Heart right ventricle (tissue), 16 donors: ENCODE measurements around the gene VSTM2B. TPM values are rescaled to one million over a fixed set of nuclear protein-coding genes. Genes with fewer than 3 reads are reported as not detected.

ENCODE experiments used
- ATAC-seq, 8 donors: fragments of 200-7000 bp; cut with Tn5 transposase; one replicate each; pipeline ENCODE4 v1.9.1; 2020; ENCODE audit warnings: mild to moderate bottlenecking in 8 of 8, moderate library complexity in 8 of 8, moderate number of reproducible peaks in 1 of 8
- DNase-seq, 2 donors: peaks; one replicate each; pipeline ENCODE4 v3.0.0-alpha.2; 2020
- H3K27ac ChIP-seq, 10 donors: fragments of 200-600 bp; sonication (generic) in 2 of 10; one replicate each; pipeline versions ENCODE4 v1.5.0 to v1.8.0; 2020 to 2022; ENCODE audit warnings: mild to moderate bottlenecking in 3 of 10
- H3K27me3 ChIP-seq, 7 donors: fragments of 200-600 bp; one replicate each; pipeline ENCODE4 v1.8.0; 2021 to 2022; ENCODE audit warnings: mild to moderate bottlenecking in 2 of 7
- H3K36me3 ChIP-seq, 9 donors: fragments of 200-600 bp; sonication (generic) in 1 of 9; one replicate each; pipeline versions ENCODE4 v1.5.0 to v1.8.0; 2020 to 2022; ENCODE audit warnings: mild to moderate bottlenecking in 2 of 9
- H3K4me1 ChIP-seq, 9 donors: fragments of 200-600 bp; sonication (generic) in 1 of 9; one replicate each; pipeline versions ENCODE4 v1.5.0 to v1.8.0; 2020 to 2022; ENCODE audit warnings: mild to moderate bottlenecking in 4 of 9
- H3K4me3 ChIP-seq, 10 donors: fragments of 200-600 bp; sonication (generic) in 2 of 10; one replicate each; pipeline versions ENCODE4 v1.5.0 to v1.8.0; 2020 to 2022; ENCODE audit warnings: mild to moderate bottlenecking in 7 of 10, moderate library complexity in 2 of 10
- H3K9me3 ChIP-seq, 11 donors: fragments of 200-600 bp in 10 of 11; sonication (generic) in 2 of 11; one replicate each; pipeline versions ENCODE4 v1.5.0 to v1.8.0; 2013 to 2022; ENCODE audit warnings: mild to moderate bottlenecking in 2 of 11, control low read depth in 1 of 11, moderate library complexity in 1 of 11
- WGBS, 2 donors: extraction: QIAGEN DNeasy Blood & Tissue Kit; methylation state at CpG; one replicate each; pipeline ENCODE4 v1.1.7; 2013; ENCODE audit warnings: inconsistent platforms in 1 of 2; 5-methylcytosine and 5-hydroxymethylcytosine counted together
- intact Hi-C, 10 donors: fragments of 100-400 bp; cut with DNase I; formaldehyde crosslinking; loops; one replicate each; pipeline versions ENCODE4 v1.11.1 to v1.14.2; 2022
- polyA plus RNA-seq, 2 donors: library from polyadenylated mRNA; stranded (reverse); fragments of 200-250 nt; gene quantifications; one replicate each; pipeline ENCODE4 v1.2.3, GENCODE V29; 2013
- total RNA-seq, 10 donors: library from RNA; stranded (reverse); fragmentation: NEBNext Ultra II Directional in 3 of 10; extraction: Animal tissue kit (Norgen Biotek cat#: 25700) in 3 of 10; gene quantifications; one replicate each; pipeline versions ENCODE4 v1.2.1 to v1.2.4, GENCODE V29; 2021 to 2023
- TF ChIP-seq, protein P1 (sequence below), 9 donors: fragments of 200-600 bp; sonication (generic) in 2 of 9; IDR thresholded peaks; one replicate each; pipeline versions ENCODE4 v1.5.0 to v1.8.0; 2021 to 2022; ENCODE audit warnings: antibody characterized with exemption in 9 of 9, mild to moderate bottlenecking in 5 of 9, moderate library complexity in 1 of 9
- donor health status: Arrhythmogenic right ventricular cardiomyopathy.
- donor health status: ischemic (EF 13 %, LVEDD 7.1; RV severe dilation, severe dysfunction).
- donor health status: healthy with polysubstance abuse.
- donor health status: DM: no; HTN: yes; CAD: no.
- donor health status: DM: no; HTN: no; CAD: no.
- donor health status: ischemic (EF 25% LVEDD 6.9; RV normal size, moderate dysfunction).
- donor health status: ischemic (EF 25% LVEDD 5.7; RV mildly dilated, moderate dysfunction).
- donor health status: healthy.
- donor health status: DM: yes; HTN: yes; CAD: no.
- donor health status: Ischemic cardiomyopathy.
- donor health status: ischemic (EF 35%, LVEDD 5.7; RV mildly dilated, moderate dysfunction).
- donor health status: nonischemic (EF 11% LVEDD 7.7; RV severe dilation, severe dysfunction).
- donor health status: DM: yes; HTN: yes; CAD: no.
- donor health status: PGD.
- donor health status: ischemic (EF 29% LVEDD 5.4; RV normal size, mild dysfunction).
- donor health status: nonischemic (EF 23%, LVEDD 6.1; RV moderate dilation, normal function).

The VSTM2B gene
- total and polyA plus RNA-seq, 12 donors = not detected

GRCh38 chr19:29577649-29577963, 51.8 kb downstream of the VSTM2B start:
- TF ChIP-seq, protein P1, sequence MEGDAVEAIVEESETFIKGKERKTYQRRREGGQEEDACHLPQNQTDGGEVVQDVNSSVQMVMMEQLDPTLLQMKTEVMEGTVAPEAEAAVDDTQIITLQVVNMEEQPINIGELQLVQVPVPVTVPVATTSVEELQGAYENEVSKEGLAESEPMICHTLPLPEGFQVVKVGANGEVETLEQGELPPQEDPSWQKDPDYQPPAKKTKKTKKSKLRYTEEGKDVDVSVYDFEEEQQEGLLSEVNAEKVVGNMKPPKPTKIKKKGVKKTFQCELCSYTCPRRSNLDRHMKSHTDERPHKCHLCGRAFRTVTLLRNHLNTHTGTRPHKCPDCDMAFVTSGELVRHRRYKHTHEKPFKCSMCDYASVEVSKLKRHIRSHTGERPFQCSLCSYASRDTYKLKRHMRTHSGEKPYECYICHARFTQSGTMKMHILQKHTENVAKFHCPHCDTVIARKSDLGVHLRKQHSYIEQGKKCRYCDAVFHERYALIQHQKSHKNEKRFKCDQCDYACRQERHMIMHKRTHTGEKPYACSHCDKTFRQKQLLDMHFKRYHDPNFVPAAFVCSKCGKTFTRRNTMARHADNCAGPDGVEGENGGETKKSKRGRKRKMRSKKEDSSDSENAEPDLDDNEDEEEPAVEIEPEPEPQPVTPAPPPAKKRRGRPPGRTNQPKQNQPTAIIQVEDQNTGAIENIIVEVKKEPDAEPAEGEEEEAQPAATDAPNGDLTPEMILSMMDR (IDR thresholded peaks at IDR 0.05) = no peak
- DNase-seq (no peak), ATAC-seq (no peak)
- H3K36me3 ChIP-seq = no peaks in the 10 kb centered on the region
- peaks cover 0 to 6% (median 0%) of the 10 kb centered on the region in 11 donors for H3K9me3 ChIP-seq
- intact Hi-C loops = no loop called here
- peaks cover 5 to 78% (median 67%) of the 10 kb centered on the region in 7 donors for H3K27me3 ChIP-seq
- WGBS, 2 donors = 59 to 67% methylated on average over 3 of the region's 3 CpGs
- H3K4me3 ChIP-seq = no peak overlapping the region
- no peak overlapping the region for H3K27ac ChIP-seq
- no peaks in the 10 kb centered on the region for H3K4me1 ChIP-seq

GRCh38 chr19:29578349-29578748, 52.6 kb downstream of the VSTM2B start:
- ATAC-seq = no peak
- H3K4me3 ChIP-seq = no peak overlapping the region
- 64 to 66% methylated on average over 8 of the region's 8 CpGs for WGBS, 2 donors
- H3K4me1 ChIP-seq = no peaks in the 10 kb centered on the region
- TF ChIP-seq, protein P1 (IDR thresholded peaks at IDR 0.05) = no peak
- intact Hi-C loops = no loop called here
- no peak overlapping the region for H3K27ac ChIP-seq
- no peak for DNase-seq
- no peaks in the 10 kb centered on the region for H3K36me3 ChIP-seq
- peaks cover 0 to 6% (median 0%) of the 10 kb centered on the region in 11 donors for H3K9me3 ChIP-seq
- peaks cover 5 to 78% (median 64%) of the 10 kb centered on the region in 7 donors for H3K27me3 ChIP-seq

DNA sequence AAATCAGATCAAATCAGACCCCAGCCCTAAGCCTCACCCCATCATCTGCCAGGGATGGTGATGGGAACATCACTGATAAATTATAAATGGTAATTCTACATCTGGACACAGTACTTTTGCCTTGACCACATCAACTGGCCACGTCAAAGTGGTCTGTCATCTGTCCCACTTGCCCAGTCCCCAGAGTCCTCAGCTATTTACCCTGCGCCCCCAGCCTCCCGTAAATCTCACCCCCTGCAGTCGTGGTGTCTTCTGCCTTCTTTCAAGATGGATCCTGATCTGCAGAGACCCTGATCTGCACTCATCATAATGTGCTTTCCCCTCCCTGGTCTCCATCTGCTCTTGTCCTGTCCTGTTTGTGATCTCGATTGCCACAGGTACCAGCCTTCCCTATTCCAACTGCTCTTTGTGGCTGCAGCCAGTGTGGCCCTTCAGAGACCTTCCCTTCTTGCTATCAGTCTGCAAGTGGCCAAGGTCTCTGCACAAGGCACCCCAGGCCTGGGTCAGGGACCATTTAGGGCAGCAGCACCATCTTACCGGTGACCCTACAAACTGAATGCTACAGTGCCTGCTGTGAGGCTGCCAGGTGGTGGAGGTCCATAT, 53.6 kb downstream of the VSTM2B start:
- intact Hi-C loops = no loop called here
- H3K27ac ChIP-seq = no peak overlapping the region
- TF ChIP-seq, protein P1 (IDR thresholded peaks at IDR 0.05) = no peak
- H3K4me3 ChIP-seq = no peak overlapping the region
- peaks cover 5 to 69% (median 55%) of the 10 kb centered on the region in 7 donors for H3K27me3 ChIP-seq
- 71% methylated on average over 6 of the region's 6 CpGs for WGBS, 2 donors
- ATAC-seq (no peak), DNase-seq (no peak)
- H3K9me3 ChIP-seq = peaks cover 0 to 6% (median 0%) of the 10 kb centered on the region in 11 donors
- H3K4me1 ChIP-seq = no peaks in the 10 kb centered on the region
- no peaks in the 10 kb centered on the region for H3K36me3 ChIP-seq

DNA sequence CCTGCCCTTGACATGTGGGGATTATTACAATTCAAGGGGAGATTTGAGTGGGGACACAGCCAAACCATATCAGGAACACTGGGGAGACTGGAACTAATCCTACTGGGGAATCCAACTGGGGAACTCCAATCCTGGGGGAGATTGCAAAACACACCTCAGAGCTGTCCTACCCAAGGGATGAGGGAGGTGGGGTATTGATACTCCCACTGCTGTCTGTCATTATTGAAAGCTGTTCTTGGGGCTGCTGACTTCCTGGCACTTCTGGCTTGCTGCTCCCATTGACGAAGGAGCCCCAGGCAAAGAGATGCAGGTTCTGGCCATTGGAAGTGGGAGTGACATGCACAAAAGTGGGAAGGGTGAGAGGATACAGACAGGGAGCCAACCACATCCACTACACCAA, 55.6 kb downstream of the VSTM2B start:
- Histone ChIP-seq H3K27ac (no peak overlapping the region), H3K4me1 (no peaks in the 10 kb centered on the region), H3K36me3 (no peaks in the 10 kb centered on the region), H3K9me3 (peaks cover 0 to 20% (median 0%) of the 10 kb centered on the region in 11 donors), H3K4me3 (no peak overlapping the region), H3K27me3 (peaks cover 4 to 54% (median 36%) of the 10 kb centered on the region in 7 donors)
- intact Hi-C loops = no loop called here
- TF ChIP-seq, protein P1 (IDR thresholded peaks at IDR 0.05) = no peak
- WGBS, 2 donors = 37 to 47% methylated on average over 1 of the region's 1 CpG
- ATAC-seq = no peak
- DNase-seq = no peak
